ENCODE data around the gene CTPS2. TPM values are rescaled to one million over a fixed set of nuclear protein-coding genes. Genes with fewer than 3 reads are reported as not detected.

The CTPS2 gene
- total RNA-seq, 1 experiment from 2014 or later: 9.6 TPM

DNA sequence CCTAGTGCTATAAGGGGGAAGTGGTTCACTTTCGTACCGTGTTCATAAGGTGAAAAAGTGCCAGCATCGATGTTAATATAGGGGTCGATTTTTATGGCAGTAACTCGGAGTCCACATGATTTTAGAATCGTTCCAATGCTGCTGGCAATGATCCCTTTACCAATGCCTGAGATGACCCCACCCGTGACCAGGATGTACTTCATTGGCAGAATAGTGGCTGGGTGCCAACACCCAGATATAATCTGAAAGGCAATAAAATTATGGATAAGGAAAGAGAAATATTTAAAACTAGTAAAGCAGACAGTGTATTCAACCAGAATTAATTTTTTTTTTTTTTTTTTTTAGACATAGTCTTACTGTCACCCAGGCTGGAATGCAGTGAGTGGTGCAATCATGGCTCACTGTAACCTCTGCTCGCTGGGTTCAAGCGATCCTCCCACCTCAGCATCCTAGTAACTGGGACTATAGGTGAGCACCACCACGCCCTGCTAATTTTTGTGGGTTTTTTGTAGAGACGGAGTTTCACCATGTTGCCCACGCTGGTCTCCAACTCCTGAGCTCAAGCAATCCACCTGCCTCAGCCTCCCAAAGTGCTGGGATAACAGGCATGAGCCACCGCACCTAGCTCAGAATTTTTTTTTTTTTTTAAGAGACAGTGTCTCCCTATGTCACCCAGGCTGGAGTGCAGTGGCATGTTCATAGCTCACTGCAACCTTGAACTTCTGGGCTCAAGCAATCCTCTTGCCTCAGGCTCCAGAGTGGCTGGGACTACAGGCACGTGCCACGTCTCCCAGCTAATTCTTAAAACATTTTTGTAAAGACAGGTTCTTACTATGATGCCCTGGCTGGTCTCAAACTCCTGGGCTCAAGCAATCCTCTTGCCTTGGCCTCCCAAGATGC, 9.5 kb downstream of the CTPS2 start:
- ChIA-PET POLR2A (interaction anchor here (0.7 kb wide), 1 partner anchor 180 kb away, joined by 3 read pairs; no protein-coding TSS in a partner anchor), CTCF (no interaction called here), RAD21 (ENCODE audit: low non-redundant PET in 1 of 2, low total read pairs in 2 of 2, uncharacterized antibody in 2 of 2, unreplicated experiment in 2 of 2) (no interaction called here)
- H3K27ac ChIP-seq (ENCODE audit: low read depth, low read length): no peak overlapping the region
- no peaks in the 10 kb centered on the region for H4K20me1 ChIP-seq (ENCODE audit: insufficient read depth)
- H3K27me3 ChIP-seq (ENCODE audit: insufficient read depth, low read length): no peaks in the 10 kb centered on the region
- intact Hi-C loops (cut with micrococcal nuclease): no loop called here
- TF ChIP-seq FOSL1 (IDR thresholded peaks at IDR 0.05; ENCODE audit: low read depth) (no peak), TCF7L2 (IDR thresholded peaks at IDR 0.05; ENCODE audit: borderline replicate concordance, extremely low read depth, insufficient read depth, insufficient read length) (no peak)
- no peaks in the 10 kb centered on the region; a peak in 1 of 4 replicates for H3K36me3 ChIP-seq (ENCODE audit: control insufficient read depth in 1 of 2, insufficient read depth in 2 of 2, low read length in 2 of 2)
- H3K79me2 ChIP-seq (ENCODE audit: insufficient read depth, low read length): no peaks in the 10 kb centered on the region
- no peak overlapping the region for H2AFZ ChIP-seq (ENCODE audit: low read depth, low read length, poor library complexity, severe bottlenecking)
- H3K9ac ChIP-seq (ENCODE audit: low read length): no peak overlapping the region
- no peaks in the 10 kb centered on the region for H3K9me2 ChIP-seq (ENCODE audit: insufficient read depth)
- H3K4me2 ChIP-seq (ENCODE audit: low read length): no peak overlapping the region
- H3K4me3 ChIP-seq (replicated peaks in 1 of 2; ENCODE audit: low read depth in 1 of 2, low read length in 2 of 2): no peak overlapping the region
- H3K4me1 ChIP-seq (ENCODE audit: control insufficient read depth in 1 of 2, insufficient read depth in 2 of 2, low read length in 2 of 2): no peaks in the 10 kb centered on the region
- no peaks in the 10 kb centered on the region for H3K9me3 ChIP-seq (ENCODE audit: control insufficient read depth in 1 of 2, insufficient read depth in 1 of 2, low read depth in 1 of 2, low read length in 2 of 2)
- no peak for ATAC-seq
- DNase-seq (ENCODE audit: low read depth, low spot score): no peak
- no TSS peak for BruUV-seq (replicated peaks)

DNA sequence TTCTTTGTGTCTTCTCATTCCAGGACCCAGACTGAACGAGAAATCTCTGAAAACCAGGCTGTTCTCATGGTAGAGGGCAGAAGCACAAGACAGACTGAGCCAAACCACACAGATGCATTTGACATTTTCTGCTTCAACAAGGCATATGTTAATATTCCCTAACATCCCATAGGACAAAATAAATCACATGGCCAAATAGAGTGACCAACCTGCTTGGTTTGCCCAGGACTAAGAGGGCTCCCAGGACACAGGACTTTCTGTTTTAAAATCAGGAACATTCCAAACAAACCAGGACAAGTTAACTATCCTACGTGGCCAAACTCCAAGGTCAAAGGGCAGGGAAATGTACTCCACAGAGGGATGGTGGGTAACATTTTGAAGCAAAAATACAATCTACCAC, 11.7 kb downstream of the CTPS2 start:
- H2AFZ ChIP-seq (ENCODE audit: low read depth, low read length, poor library complexity, severe bottlenecking): no peak overlapping the region
- no peaks in the 10 kb centered on the region; a peak in 1 of 4 replicates for H3K36me3 ChIP-seq (ENCODE audit: control insufficient read depth in 1 of 2, insufficient read depth in 2 of 2, low read length in 2 of 2)
- TF ChIP-seq, protein P1, sequence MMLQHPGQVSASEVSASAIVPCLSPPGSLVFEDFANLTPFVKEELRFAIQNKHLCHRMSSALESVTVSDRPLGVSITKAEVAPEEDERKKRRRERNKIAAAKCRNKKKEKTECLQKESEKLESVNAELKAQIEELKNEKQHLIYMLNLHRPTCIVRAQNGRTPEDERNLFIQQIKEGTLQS (IDR thresholded peaks at IDR 0.05): no peak
- ATAC-seq (no peak), DNase-seq (ENCODE audit: low read depth, low spot score) (no peak)
- no peaks in the 10 kb centered on the region for H3K27me3 ChIP-seq (ENCODE audit: insufficient read depth, low read length)
- no peak overlapping the region for H3K27ac ChIP-seq (ENCODE audit: low read depth, low read length)
- no peak overlapping the region for H3K4me3 ChIP-seq (replicated peaks in 1 of 2; ENCODE audit: low read depth in 1 of 2, low read length in 2 of 2)
- H3K9ac ChIP-seq (ENCODE audit: low read length): no peak overlapping the region
- no peaks in the 10 kb centered on the region for H3K4me1 ChIP-seq (ENCODE audit: control insufficient read depth in 1 of 2, insufficient read depth in 2 of 2, low read length in 2 of 2)
- BruUV-seq (replicated peaks): no TSS peak
- no peaks in the 10 kb centered on the region for H3K9me3 ChIP-seq (ENCODE audit: control insufficient read depth in 1 of 2, insufficient read depth in 1 of 2, low read depth in 1 of 2, low read length in 2 of 2)
- POLR2A ChIA-PET: no interaction called here
- no peaks in the 10 kb centered on the region for H3K9me2 ChIP-seq (ENCODE audit: insufficient read depth)
- intact Hi-C loops (cut with micrococcal nuclease): no loop called here
- no peaks in the 10 kb centered on the region for H3K79me2 ChIP-seq (ENCODE audit: insufficient read depth, low read length)
- RAD21 ChIA-PET (ENCODE audit: low non-redundant PET in 1 of 2, low total read pairs in 2 of 2, uncharacterized antibody in 2 of 2, unreplicated experiment in 2 of 2): no interaction called here
- H3K4me2 ChIP-seq (ENCODE audit: low read length): no peak overlapping the region
- no peaks in the 10 kb centered on the region for H4K20me1 ChIP-seq (ENCODE audit: insufficient read depth)
- CTCF ChIA-PET: no interaction called here

All from HCT116 (cell line).